ENCODE results near the gene ANGPT4.

ANGPT4 gene

DNA sequence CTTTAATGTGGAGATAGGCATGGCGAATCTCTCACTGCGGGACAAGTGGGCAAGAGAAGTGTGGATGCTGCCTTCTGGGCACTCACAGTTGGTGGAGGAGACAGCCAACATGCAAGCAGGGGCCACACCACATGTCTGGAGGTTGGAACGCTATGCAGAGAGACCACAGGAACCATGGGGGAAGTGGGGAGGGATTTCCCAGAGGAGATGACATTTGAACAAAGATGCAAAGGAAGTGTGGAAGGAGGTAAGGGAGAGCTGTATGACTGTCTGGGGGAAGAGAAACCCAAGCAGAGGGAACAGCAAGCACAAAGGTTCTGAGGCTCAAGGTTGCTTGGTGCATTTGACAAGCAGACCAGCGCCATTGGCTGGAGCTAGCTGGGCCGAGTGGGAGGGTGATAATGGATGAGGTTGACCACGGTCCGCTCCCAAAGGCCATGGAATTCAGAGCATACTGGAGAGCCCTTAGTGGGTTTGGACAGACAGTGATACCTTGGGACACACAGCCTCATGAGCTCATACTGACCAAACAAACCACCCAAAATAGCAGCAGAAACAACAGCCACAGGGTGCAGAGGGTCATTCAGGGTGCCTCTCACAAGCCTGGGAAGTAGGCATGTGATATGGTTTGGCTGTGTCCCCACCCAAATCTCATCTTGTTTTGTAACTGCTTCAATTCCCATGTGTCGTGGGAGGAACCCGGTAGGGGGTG, 90.3 kb downstream of the ANGPT4 start:
- H4K20me1 ChIP-seq (ENCODE audit: insufficient read depth, low read length) = no peaks in the 10 kb centered on the region
- no peak overlapping the region for H3K27ac ChIP-seq (ENCODE audit: low read length)
- DNase-seq = no peak
- H3K9ac ChIP-seq (ENCODE audit: low read depth, low read length) = no peak overlapping the region
- H3K9me3 ChIP-seq (ENCODE audit: insufficient read depth, low read length, severe bottlenecking) = no peaks in the 10 kb centered on the region
- no peak overlapping the region for H3K4me3 ChIP-seq (ENCODE audit: low read depth in 1 of 2, low read length in 2 of 2)
- H3K4me2 ChIP-seq (ENCODE audit: insufficient read depth, low read length) = no peak overlapping the region
- H3K4me1 ChIP-seq (ENCODE audit: insufficient read depth, low read length) = no peaks in the 10 kb centered on the region
- no peak for ATAC-seq (ENCODE audit: insufficient read depth, low read depth)
- TF ChIP-seq EZH2 (IDR thresholded peaks at IDR 0.05; ENCODE audit: borderline replicate concordance, low read depth, low read length, severe bottlenecking) = no peak
- TF ChIP-seq, protein P1, sequence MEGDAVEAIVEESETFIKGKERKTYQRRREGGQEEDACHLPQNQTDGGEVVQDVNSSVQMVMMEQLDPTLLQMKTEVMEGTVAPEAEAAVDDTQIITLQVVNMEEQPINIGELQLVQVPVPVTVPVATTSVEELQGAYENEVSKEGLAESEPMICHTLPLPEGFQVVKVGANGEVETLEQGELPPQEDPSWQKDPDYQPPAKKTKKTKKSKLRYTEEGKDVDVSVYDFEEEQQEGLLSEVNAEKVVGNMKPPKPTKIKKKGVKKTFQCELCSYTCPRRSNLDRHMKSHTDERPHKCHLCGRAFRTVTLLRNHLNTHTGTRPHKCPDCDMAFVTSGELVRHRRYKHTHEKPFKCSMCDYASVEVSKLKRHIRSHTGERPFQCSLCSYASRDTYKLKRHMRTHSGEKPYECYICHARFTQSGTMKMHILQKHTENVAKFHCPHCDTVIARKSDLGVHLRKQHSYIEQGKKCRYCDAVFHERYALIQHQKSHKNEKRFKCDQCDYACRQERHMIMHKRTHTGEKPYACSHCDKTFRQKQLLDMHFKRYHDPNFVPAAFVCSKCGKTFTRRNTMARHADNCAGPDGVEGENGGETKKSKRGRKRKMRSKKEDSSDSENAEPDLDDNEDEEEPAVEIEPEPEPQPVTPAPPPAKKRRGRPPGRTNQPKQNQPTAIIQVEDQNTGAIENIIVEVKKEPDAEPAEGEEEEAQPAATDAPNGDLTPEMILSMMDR (IDR thresholded peaks at IDR 0.05; ENCODE audit: borderline replicate concordance, extremely low read depth, low read length, poor library complexity, severe bottlenecking) = no peak
- H3K27me3 ChIP-seq (ENCODE audit: insufficient read depth, low read length, poor library complexity) = no peaks in the 10 kb centered on the region
- H2AFZ ChIP-seq (ENCODE audit: low read depth, low read length) = no peak overlapping the region
- no peaks in the 10 kb centered on the region for H3K79me2 ChIP-seq (ENCODE audit: insufficient read depth, low read length)
- no peaks in the 10 kb centered on the region for H3K36me3 ChIP-seq (ENCODE audit: insufficient read depth, low read length)

DNA sequence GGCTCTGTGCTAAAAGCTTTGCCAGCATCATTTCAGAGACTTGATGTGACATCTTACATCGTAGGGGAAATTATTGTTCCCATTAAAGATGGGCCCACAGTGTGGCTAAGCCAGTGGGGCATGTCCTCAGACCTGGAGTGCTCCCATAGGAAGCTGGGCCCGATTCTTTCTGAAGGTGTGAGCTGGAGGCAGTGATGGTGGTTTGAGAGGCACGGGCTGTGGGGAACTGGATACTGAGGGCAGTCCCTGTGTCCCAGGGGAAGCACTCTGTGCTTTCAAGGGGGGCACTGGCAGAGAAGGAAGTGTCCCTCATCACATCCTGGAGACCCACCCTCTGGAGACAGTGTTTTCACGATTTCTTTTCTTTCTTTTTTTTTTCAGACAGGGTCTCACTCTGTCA, 91.2 kb downstream of the ANGPT4 start:
- TF ChIP-seq EZH2 (IDR thresholded peaks at IDR 0.05; ENCODE audit: borderline replicate concordance, low read depth, low read length, severe bottlenecking) = no peak
- TF ChIP-seq, protein P1 (IDR thresholded peaks at IDR 0.05; ENCODE audit: borderline replicate concordance, extremely low read depth, low read length, poor library complexity, severe bottlenecking) = no peak
- Histone ChIP-seq H3K27ac (ENCODE audit: low read length) (no peak overlapping the region), H3K9ac (ENCODE audit: low read depth, low read length) (no peak overlapping the region), H2AFZ (ENCODE audit: low read depth, low read length) (no peak overlapping the region), H3K4me2 (ENCODE audit: insufficient read depth, low read length) (no peak overlapping the region), H3K9me3 (ENCODE audit: insufficient read depth, low read length, severe bottlenecking) (no peaks in the 10 kb centered on the region), H3K36me3 (ENCODE audit: insufficient read depth, low read length) (no peaks in the 10 kb centered on the region), H3K4me3 (ENCODE audit: low read depth in 1 of 2, low read length in 2 of 2) (no peak overlapping the region), H3K27me3 (ENCODE audit: insufficient read depth, low read length, poor library complexity) (no peaks in the 10 kb centered on the region), H4K20me1 (ENCODE audit: insufficient read depth, low read length) (no peaks in the 10 kb centered on the region), H3K4me1 (ENCODE audit: insufficient read depth, low read length) (no peaks in the 10 kb centered on the region), H3K79me2 (ENCODE audit: insufficient read depth, low read length) (no peaks in the 10 kb centered on the region)
- ATAC-seq (ENCODE audit: insufficient read depth, low read depth) (no peak), DNase-seq (no peak)

DNA sequence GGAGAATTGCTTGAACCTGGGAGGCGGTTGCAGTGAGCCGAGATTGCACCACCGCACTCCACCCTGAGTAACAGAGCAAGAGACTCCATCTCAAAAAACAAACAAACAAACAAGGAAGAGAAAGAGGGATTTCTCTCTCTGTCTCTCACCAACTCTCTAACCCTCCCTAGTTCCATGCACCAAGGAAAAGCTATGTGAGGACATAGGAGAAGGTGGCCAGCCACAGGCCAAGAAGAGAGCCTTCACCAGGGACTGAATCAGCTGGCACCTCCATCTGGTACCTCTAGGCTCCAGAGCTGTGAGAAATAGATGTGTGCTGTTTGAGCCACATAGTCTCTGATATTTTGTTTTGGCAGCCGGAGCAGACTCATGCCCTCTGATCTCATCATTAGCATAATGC, 91.6 kb downstream of the ANGPT4 start:
- no peak overlapping the region for H3K9ac ChIP-seq (ENCODE audit: low read depth, low read length)
- ATAC-seq (ENCODE audit: insufficient read depth, low read depth) (no peak), DNase-seq (no peak)
- no peaks in the 10 kb centered on the region for H3K9me3 ChIP-seq (ENCODE audit: insufficient read depth, low read length, severe bottlenecking)
- TF ChIP-seq, protein P1 (IDR thresholded peaks at IDR 0.05; ENCODE audit: borderline replicate concordance, extremely low read depth, low read length, poor library complexity, severe bottlenecking) = no peak
- no peak for TF ChIP-seq EZH2 (IDR thresholded peaks at IDR 0.05; ENCODE audit: borderline replicate concordance, low read depth, low read length, severe bottlenecking)
- H3K4me3 ChIP-seq (ENCODE audit: low read depth in 1 of 2, low read length in 2 of 2) = no peak overlapping the region
- H3K4me2 ChIP-seq (ENCODE audit: insufficient read depth, low read length) = no peak overlapping the region
- no peaks in the 10 kb centered on the region for H3K4me1 ChIP-seq (ENCODE audit: insufficient read depth, low read length)
- H3K79me2 ChIP-seq (ENCODE audit: insufficient read depth, low read length) = no peaks in the 10 kb centered on the region
- H4K20me1 ChIP-seq (ENCODE audit: insufficient read depth, low read length) = no peaks in the 10 kb centered on the region
- H3K36me3 ChIP-seq (ENCODE audit: insufficient read depth, low read length) = no peaks in the 10 kb centered on the region
- no peaks in the 10 kb centered on the region for H3K27me3 ChIP-seq (ENCODE audit: insufficient read depth, low read length, poor library complexity)
- H3K27ac ChIP-seq (ENCODE audit: low read length) = no peak overlapping the region
- H2AFZ ChIP-seq (ENCODE audit: low read depth, low read length) = no peak overlapping the region
